OCI-LY1 (cell line): ENCODE data around the gene CLDN3.
"Not testable (repeated sequence)": the region's sequence is repeated elsewhere in the genome, so short reads cannot be mapped to it uniquely, and the experiment has no call there.

Source experiments
- H2AFZ ChIP-seq: fragments of 200-600 bp; sonication (generic), shearing (Covaris generic); 2 replicates; pipeline ENCODE4 v1.6.0; 2014; ENCODE audit warnings: antibody characterized with exemption, mild to moderate bottlenecking, low read length
- H3F3A ChIP-seq: fragments of 200-600 bp; sonication (generic), shearing (Covaris generic); 2 replicates; pipeline ENCODE4 v1.6.0; 2014; ENCODE audit warnings: mild to moderate bottlenecking, antibody characterized with exemption, low read length, moderate library complexity; ENCODE audit not compliant: insufficient read depth
- H3K27ac ChIP-seq: fragments of 200-600 bp; sonication (generic); 2 replicates; pipeline ENCODE4 v1.5.1; 2014; ENCODE audit warnings: low read length, mixed run types, mild to moderate bottlenecking, low read depth; ENCODE audit not compliant: poor library complexity, severe bottlenecking
- H3K27me3 ChIP-seq: fragments of 200-600 bp; sonication (generic); 2 replicates; pipeline ENCODE4 v1.6.0; 2014; ENCODE audit warnings: antibody characterized with exemption, mild to moderate bottlenecking, low read length, moderate library complexity; ENCODE audit not compliant: insufficient read depth
- H3K36me3 ChIP-seq: fragments of 200-600 bp; sonication (generic); 2 replicates; pipeline ENCODE4 v1.6.1; 2014; ENCODE audit warnings: mild to moderate bottlenecking, antibody characterized with exemption, low read length, moderate library complexity, mixed read lengths; ENCODE audit not compliant: insufficient read depth
- H3K4me1 ChIP-seq: fragments of 200-600 bp; sonication (generic); 2 replicates; pipeline ENCODE4 v1.5.1; 2014; ENCODE audit warnings: mild to moderate bottlenecking, low read length, moderate library complexity; ENCODE audit not compliant: insufficient read depth, severe bottlenecking
- H3K4me2 ChIP-seq: fragments of 200-600 bp; sonication (generic), shearing (Covaris generic); 2 replicates; pipeline ENCODE4 v1.6.1; 2014; ENCODE audit warnings: low read length
- H3K4me3 ChIP-seq: fragments of 200-600 bp; sonication (generic); 2 replicates; pipeline ENCODE4 v1.5.1; 2014; ENCODE audit warnings: low read length, low read depth, mild to moderate bottlenecking, mixed read lengths; ENCODE audit not compliant: poor library complexity, severe bottlenecking
- H3K79me2 ChIP-seq: fragments of 200-600 bp; shearing (Covaris generic); 2 replicates; pipeline ENCODE4 v1.6.1; 2016; ENCODE audit warnings: mixed run types, low read length, mixed read lengths; ENCODE audit not compliant: insufficient read depth
- H3K9ac ChIP-seq: fragments of 200-600 bp; sonication (generic), shearing (Covaris generic); 2 replicates; pipeline ENCODE4 v1.6.1; 2014; ENCODE audit warnings: mild to moderate bottlenecking, low read length, mixed read lengths
- H3K9me2 ChIP-seq: fragments of 200-600 bp; sonication (generic), shearing (Covaris generic); 2 replicates; pipeline ENCODE4 v1.6.1; 2014; ENCODE audit warnings: low read depth, mild to moderate bottlenecking, low read length, mixed read lengths
- H3K9me3 ChIP-seq: fragments of 200-600 bp; shearing (Covaris generic); 2 replicates; pipeline ENCODE4 v1.6.1; 2014; ENCODE audit warnings: low read length, mixed read lengths
- H4K20me1 ChIP-seq: fragments of 200-600 bp; sonication (generic), shearing (Covaris generic); 2 replicates; pipeline ENCODE4 v1.6.0; 2016; ENCODE audit warnings: mild to moderate bottlenecking, low read length; ENCODE audit not compliant: insufficient read depth
- EZH2 ChIP-seq: fragments of 200-600 bp; sonication (generic), shearing (Covaris generic); IDR thresholded peaks from 2 replicates; pipeline ENCODE4 v1.8.0; 2017; ENCODE audit warnings: borderline replicate concordance, mixed run types, mild to moderate bottlenecking, antibody characterized with exemption, low read length, moderate library complexity, mixed read lengths
- TF ChIP-seq, protein P1 (sequence below): fragments of 200-600 bp; sonication (generic), shearing (Covaris generic); IDR thresholded peaks from 2 replicates; pipeline ENCODE4 v1.5.1; 2017; ENCODE audit warnings: mild to moderate bottlenecking, antibody characterized with exemption, low read length, moderate library complexity, mixed read lengths

The CLDN3 gene

GRCh38 chr7:73789051-73789450 is 19.0 kb upstream of the CLDN3 start:
- Histone ChIP-seq H3K36me3 (no peaks in the 10 kb centered on the region), H3K9ac (no peak overlapping the region), H3K4me3 (no peak overlapping the region), H4K20me1 (no peaks in the 10 kb centered on the region), H3F3A (no peaks in the 10 kb centered on the region), H3K4me1 (no peaks in the 10 kb centered on the region), H3K79me2 (no peaks in the 10 kb centered on the region), H3K27ac (no peak overlapping the region), H3K27me3 (no peaks in the 10 kb centered on the region; the same call in 1 of the 2 replicates), H3K9me3 (peaks cover 7% of the 10 kb centered on the region), H2AFZ (no peak overlapping the region), H3K9me2 (no peaks in the 10 kb centered on the region), H3K4me2 (no peak overlapping the region)
- no peak for TF ChIP-seq EZH2
- TF ChIP-seq, protein P1, sequence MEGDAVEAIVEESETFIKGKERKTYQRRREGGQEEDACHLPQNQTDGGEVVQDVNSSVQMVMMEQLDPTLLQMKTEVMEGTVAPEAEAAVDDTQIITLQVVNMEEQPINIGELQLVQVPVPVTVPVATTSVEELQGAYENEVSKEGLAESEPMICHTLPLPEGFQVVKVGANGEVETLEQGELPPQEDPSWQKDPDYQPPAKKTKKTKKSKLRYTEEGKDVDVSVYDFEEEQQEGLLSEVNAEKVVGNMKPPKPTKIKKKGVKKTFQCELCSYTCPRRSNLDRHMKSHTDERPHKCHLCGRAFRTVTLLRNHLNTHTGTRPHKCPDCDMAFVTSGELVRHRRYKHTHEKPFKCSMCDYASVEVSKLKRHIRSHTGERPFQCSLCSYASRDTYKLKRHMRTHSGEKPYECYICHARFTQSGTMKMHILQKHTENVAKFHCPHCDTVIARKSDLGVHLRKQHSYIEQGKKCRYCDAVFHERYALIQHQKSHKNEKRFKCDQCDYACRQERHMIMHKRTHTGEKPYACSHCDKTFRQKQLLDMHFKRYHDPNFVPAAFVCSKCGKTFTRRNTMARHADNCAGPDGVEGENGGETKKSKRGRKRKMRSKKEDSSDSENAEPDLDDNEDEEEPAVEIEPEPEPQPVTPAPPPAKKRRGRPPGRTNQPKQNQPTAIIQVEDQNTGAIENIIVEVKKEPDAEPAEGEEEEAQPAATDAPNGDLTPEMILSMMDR: no peak

GRCh38 chr7:73787786-73788048 is 17.6 kb upstream of the CLDN3 start:
- not testable (repeated sequence) for H3K27ac ChIP-seq

GRCh38 chr7:73786588-73786987 is 16.5 kb upstream of the CLDN3 start:
- no peak overlapping the region for H2AFZ ChIP-seq
- TF ChIP-seq, protein P1: no peak
- no peak for TF ChIP-seq EZH2
- no peak overlapping the region for H3K27ac ChIP-seq

More at GRCh38 chr7:73787786-73788048, 17.6 kb upstream of the CLDN3 start:
- not testable (repeated sequence) for H3K4me2 ChIP-seq, H3K27me3 ChIP-seq, H3F3A ChIP-seq, H3K4me3 ChIP-seq, H3K9ac ChIP-seq, H4K20me1 ChIP-seq, H3K36me3 ChIP-seq, H2AFZ ChIP-seq, H3K9me3 ChIP-seq, H3K4me1 ChIP-seq, H3K9me2 ChIP-seq, H3K79me2 ChIP-seq

GRCh38 chr7:73779517-73779916 is 9.4 kb upstream of the CLDN3 start:
- no peaks in the 10 kb centered on the region for H3K9me3 ChIP-seq
- H3K4me2 ChIP-seq: no peak overlapping the region
- no peak overlapping the region for H3K27ac ChIP-seq
- no peak overlapping the region for H3K4me3 ChIP-seq
- no peaks in the 10 kb centered on the region for H4K20me1 ChIP-seq
- no peak for TF ChIP-seq EZH2
- TF ChIP-seq, protein P1: no peak
- H3K4me1 ChIP-seq: no peaks in the 10 kb centered on the region
- H3K9me2 ChIP-seq: no peaks in the 10 kb centered on the region
- no peaks in the 10 kb centered on the region for H3K79me2 ChIP-seq
- H3K9ac ChIP-seq: no peak overlapping the region
- no peaks in the 10 kb centered on the region for H3F3A ChIP-seq
- no peaks in the 10 kb centered on the region; the same call in 1 of the 2 replicates for H3K27me3 ChIP-seq
- no peak overlapping the region for H2AFZ ChIP-seq
- H3K36me3 ChIP-seq: no peaks in the 10 kb centered on the region; the same call in 1 of the 2 replicates

More at GRCh38 chr7:73786588-73786987, 16.5 kb upstream of the CLDN3 start:
- Histone ChIP-seq H3K36me3 (no peaks in the 10 kb centered on the region), H3K4me2 (no peak overlapping the region), H3K4me1 (no peaks in the 10 kb centered on the region), H4K20me1 (no peaks in the 10 kb centered on the region), H3K27me3 (no peaks in the 10 kb centered on the region; the same call in 1 of the 2 replicates), H3F3A (no peaks in the 10 kb centered on the region), H3K79me2 (no peaks in the 10 kb centered on the region), H3K9ac (no peak overlapping the region), H3K9me3 (peaks cover 7% of the 10 kb centered on the region), H3K9me2 (no peaks in the 10 kb centered on the region), H3K4me3 (no peak overlapping the region)
